GM12878 (cell line): ENCODE data around the gene PLEKHJ1. TPM values are rescaled to one million over a fixed set of nuclear protein-coding genes. Genes with fewer than 3 reads are reported as not detected.

Source experiments
- ATAC-seq: fragments of 200-7000 bp; cut with Tn5 transposase; 3 replicates; pipeline ENCODE4 v1.9.1; 2020; ENCODE audit warnings: mild to moderate bottlenecking, moderate library complexity
- BruUV-seq: library from RNA; stranded (reverse); fragments of 400-500 nt; replicated peaks from 2 replicates; lab custom pipeline; 2021; lab: Mats Ljungman, UMichigan
- CTCF ChIA-PET: fragments of 300-600 bp; sonication (Branson Sonifier 250); formaldehyde crosslinking; extraction: SDS; loops from one replicate; lab custom pipeline; 2021; ENCODE audit warnings: inconsistent platforms; lab: Yijun Ruan, JAX
- POLR2A ChIA-PET: fragments of 350-600 bp; formaldehyde crosslinking; extraction: SDS; loops from one replicate; lab custom pipeline; 2021; ENCODE audit warnings: inconsistent platforms; lab: Charles Lee
- RAD21 ChIA-PET: fragments of 300-600 bp; sonication (Branson Sonifier 250); formaldehyde crosslinking; loops from one replicate; lab custom pipeline; 2023; ENCODE audit warnings: antibody characterized with exemption; ENCODE audit not compliant: unreplicated experiment; lab: Charles Lee
- SMC1A ChIA-PET: fragments of 300-600 bp; sonication (Branson Sonifier 250); formaldehyde crosslinking; loops from one replicate; lab custom pipeline; 2023; ENCODE audit not compliant: unreplicated experiment, uncharacterized antibody; lab: Charles Lee
- DNase-seq: peaks from one replicate; pipeline ENCODE4 v3.0.0-alpha.2; 2011; ENCODE audit warnings: low read depth, low spot score
- FAIRE-seq: peaks from 3 replicates; lab custom pipeline; 2011; peaks lifted over from hg19 to GRCh38; lab: Jason Lieb, UNC
- H2AFZ ChIP-seq: 2 replicates; pipeline ENCODE4 v1.6.0; 2011; ENCODE audit warnings: low read depth, low read length, control low read depth; ENCODE audit not compliant: control insufficient read depth
- H3K27ac ChIP-seq: 2 replicates; pipeline ENCODE4 v1.5.1; 2011; ENCODE audit warnings: control low read depth; ENCODE audit not compliant: control insufficient read depth, insufficient read depth
- H3K27me3 ChIP-seq, 2 experiments: replicated peaks in 1 of 2; 2 replicates each; pipeline versions ENCODE4 v1.6.0 to v1.6.1; 2011; ENCODE audit warnings: low read length in 1 of 2; ENCODE audit not compliant: control insufficient read depth in 2 of 2, insufficient read depth in 2 of 2
- H3K36me3 ChIP-seq, 2 experiments: 2 replicates each; pipeline ENCODE4 v1.5.1; 2011; ENCODE audit warnings: low read length in 1 of 2; ENCODE audit not compliant: control insufficient read depth in 2 of 2, insufficient read depth in 2 of 2
- H3K4me1 ChIP-seq: 2 replicates; pipeline ENCODE4 v1.6.1; 2011; ENCODE audit warnings: mild to moderate bottlenecking, low read length, moderate library complexity, mixed read lengths; ENCODE audit not compliant: control insufficient read depth, insufficient read depth
- H3K4me2 ChIP-seq: 2 replicates; pipeline ENCODE4 v1.6.0; 2011; ENCODE audit warnings: control low read depth; ENCODE audit not compliant: control insufficient read depth, insufficient read depth
- H3K4me3 ChIP-seq: fragments of 200-600 bp; sonication (generic); 2 replicates; pipeline ENCODE4 v1.5.1; 2016
- H3K79me2 ChIP-seq: 2 replicates; pipeline ENCODE4 v1.6.0; 2011; ENCODE audit warnings: low read length; ENCODE audit not compliant: control insufficient read depth, insufficient read depth
- H3K9ac ChIP-seq: 2 replicates; pipeline ENCODE4 v1.8.0; 2011; ENCODE audit warnings: low read length, control low read depth, mixed read lengths; ENCODE audit not compliant: control insufficient read depth, insufficient read depth
- H3K9me3 ChIP-seq: replicated peaks from 3 replicates; pipeline ENCODE4 v1.5.1; 2011; ENCODE audit warnings: mild to moderate bottlenecking, low read length; ENCODE audit not compliant: control insufficient read depth, insufficient read depth
- H4K20me1 ChIP-seq: 2 replicates; pipeline ENCODE4 v1.6.0; 2011; ENCODE audit not compliant: control insufficient read depth, insufficient read depth
- BCL3 ChIP-seq: IDR thresholded peaks from 2 replicates; pipeline ENCODE4 v1.6.1; 2011; ENCODE audit warnings: borderline replicate concordance, low read depth, mild to moderate bottlenecking, moderate library complexity, low read length; ENCODE audit not compliant: insufficient read depth, poor library complexity, severe bottlenecking
- CBX3 ChIP-seq: fragments of 200-600 bp; sonication (generic); IDR thresholded peaks from 2 replicates; pipeline ENCODE4 v1.6.1; 2016; ENCODE audit warnings: low read depth, borderline replicate concordance
- CEBPB ChIP-seq, 2 experiments: fragments of 150-350 bp in 1 of 2; IDR thresholded peaks; 2 replicates each; pipeline ENCODE4 v1.6.1; 2012 to 2014; ENCODE audit warnings: low read depth in 2 of 2, low read length in 2 of 2, borderline replicate concordance in 1 of 2, inconsistent platforms in 1 of 2
- CEBPZ ChIP-seq: fragments of 150-350 bp; IDR thresholded peaks from 2 replicates; pipeline ENCODE4 v1.6.1; 2016; ENCODE audit warnings: low read depth, low read length
- CHD1 ChIP-seq: IDR thresholded peaks from 2 replicates; pipeline ENCODE4 v1.6.1; 2012; ENCODE audit warnings: low read depth, low read length, improper control_type of control experiment
- ETV6 ChIP-seq, 2 experiments: fragments of 450-650 bp in 1 of 2; IDR thresholded peaks in 1 of 2; conservative IDR thresholded peaks in 1 of 2; 2 replicates each; pipeline ENCODE4 v1.6.1; 2014; ENCODE audit warnings: antibody characterized with exemption in 1 of 2, borderline replicate concordance in 1 of 2, low read depth in 1 of 2, mild to moderate bottlenecking in 1 of 2, moderate library complexity in 1 of 2
- GATAD2B ChIP-seq: fragments of 450-650 bp; conservative IDR thresholded peaks from 2 replicates; pipeline ENCODE4 v1.6.1; 2017; ENCODE audit warnings: low read depth, mild to moderate bottlenecking, moderate library complexity
- JUNB ChIP-seq: IDR thresholded peaks from 2 replicates; pipeline ENCODE4 v1.6.1; 2016; ENCODE audit warnings: antibody characterized with exemption, mild to moderate bottlenecking
- NRF1 ChIP-seq: conservative IDR thresholded peaks from 2 replicates; pipeline ENCODE4 v1.6.1; 2011; ENCODE audit warnings: mild to moderate bottlenecking, low read depth, low read length, improper control_type of control experiment
- SIN3A ChIP-seq: IDR thresholded peaks from 2 replicates; pipeline ENCODE4 v1.6.1; 2012; ENCODE audit warnings: low read depth, low read length, improper control_type of control experiment
- SMAD5 ChIP-seq: IDR thresholded peaks from 2 replicates; pipeline ENCODE4 v1.6.1; 2016; ENCODE audit warnings: antibody characterized with exemption, low read depth
- SPI1 ChIP-seq: IDR thresholded peaks from 2 replicates; pipeline ENCODE4 v1.6.1; 2011; ENCODE audit warnings: low read depth, mild to moderate bottlenecking, low read length, moderate library complexity, borderline replicate concordance; ENCODE audit not compliant: insufficient read depth
- ZNF687 ChIP-seq: fragments of 450-650 bp; IDR thresholded peaks from 2 replicates; pipeline ENCODE4 v1.6.1; 2017; ENCODE audit warnings: mild to moderate bottlenecking, moderate library complexity
- ZZZ3 ChIP-seq: IDR thresholded peaks from 2 replicates; pipeline ENCODE4 v1.6.1; 2011; ENCODE audit warnings: low read depth; ENCODE audit not compliant: control insufficient read depth, insufficient read length
- WGBS: methylation state at CpG from one replicate; pipeline ENCODE4 v1.1.6; 2016; ENCODE audit warnings: low lambda C conversion rate; ENCODE audit not compliant: insufficient replicate concordance, insufficient coverage; ENCODE audit errors: missing lambda C conversion rate; 5-methylcytosine and 5-hydroxymethylcytosine counted together
- in situ Hi-C: fragments of 300-500 bp; cut with MboI; formaldehyde crosslinking; loops from 9 replicates; pipeline ENCODE4 v1.14.3; 2018; ENCODE audit warnings: mixed read lengths
- intact Hi-C: fragments of 100-400 bp; cut with micrococcal nuclease; formaldehyde crosslinking; loops from one replicate; pipeline ENCODE4 v1.14.2; 2022; ENCODE audit not compliant: unreplicated experiment
- polyA plus RNA-seq, 11 experiments: library from polyadenylated mRNA; depleted of rRNA in 4 of 11; unstranded in 6 of 11; stranded (reverse) in 5 of 11; fragments of >200 nt; fragmentation: Nextera tagmentation in 4 of 11; fragmentation: Illumina TruSeq in 1 of 11; extraction: Ambion mirVana in 4 of 11; extraction: Trizol in 1 of 11; gene quantifications; 1 replicate in 1 of 11; 2 replicates in 10 of 11; pipeline versions ENCODE4 v1.2.1 to v1.2.3, GENCODE V29; 2011 to 2016; ENCODE audit warnings: inconsistent platforms in 2 of 11, missing spikeins in 2 of 11, low read depth in 1 of 11
- total RNA-seq, 4 experiments: library from RNA; depleted of rRNA in 3 of 4; stranded (reverse); fragments of >200 nt in 3 of 4; fragmentation: Illumina TruSeq in 1 of 4; extraction: Trizol in 1 of 4; gene quantifications; 2 replicates each; pipeline versions ENCODE4 v1.2.1 to v1.2.3, GENCODE V29; 2013 to 2021

Gene PLEKHJ1
- total and polyA plus RNA-seq, 10 of the 15 experiments (the other 5 are each of a cell fraction or from before 2014, with no cell fraction given): 1.3 to 133 (median 75.0) TPM

GRCh38 chr19:2210987-2211740 is 25.0 kb downstream of the PLEKHJ1 start (continued):
- TF ChIP-seq NRF1 (no peak), SMAD5 (no peak), ZZZ3 (no peak), SPI1 (no peak), JUNB (no peak), GATAD2B (no peak)

GRCh38 chr19:2210206-2210605 is 25.9 kb downstream of the PLEKHJ1 start:
- intact Hi-C loops: no loop called here
- H3K36me3 ChIP-seq: peaks cover 24 to 67% of the 10 kb centered on the region in 2 experiments; a peak in 3 of 4 replicates
- no peak overlapping the region for H3K4me3 ChIP-seq
- ChIA-PET RAD21 (no interaction called here), SMC1A (no interaction called here), POLR2A (no interaction called here), CTCF (no interaction called here)
- H3K9ac ChIP-seq: no peak overlapping the region
- FAIRE-seq: no peak
- no peak overlapping the region for H3K27ac ChIP-seq
- 89% methylated on average over 21 of the region's 21 CpGs for WGBS
- ATAC-seq: no peak
- H4K20me1 ChIP-seq: no peaks in the 10 kb centered on the region
- BruUV-seq: no TSS peak
- no peaks in the 10 kb centered on the region for H3K27me3 ChIP-seq
- no peaks in the 10 kb centered on the region for H3K9me3 ChIP-seq
- DNase-seq: no peak
- in situ Hi-C loops: no loop called here
- H3K79me2 ChIP-seq: no peaks in the 10 kb centered on the region
- H2AFZ ChIP-seq: no peak overlapping the region
- no peaks in the 10 kb centered on the region for H3K4me1 ChIP-seq
- H3K4me2 ChIP-seq: no peak overlapping the region
- TF ChIP-seq CEBPB (IDR thresholded peaks at IDR 0.05; ENCODE audit: borderline replicate concordance in 1 of 2, low read depth in 2 of 2, low read length in 2 of 2): no peak
- no peak for TF ChIP-seq CEBPZ
- no peak for TF ChIP-seq BCL3
- no peak for TF ChIP-seq SIN3A
- no peak for TF ChIP-seq CBX3
- TF ChIP-seq ETV6 (conservative IDR thresholded peaks at IDR 0.05 in 1 of 2, IDR thresholded peaks at IDR 0.05 in 1 of 2; ENCODE audit: borderline replicate concordance in 1 of 2, low read depth in 1 of 2): no peak
- TF ChIP-seq ZNF687: no peak
- TF ChIP-seq CHD1: no peak
